Transverse colon (tissue), 4 donors: ENCODE results near the gene NPAS3.

Source experiments
- CTCF ChIP-seq, 5 experiments: fragments of 200-600 bp in 3 of 5; fragments of 450-650 bp in 2 of 5; sonication (generic) in 3 of 5; IDR thresholded peaks; 1 replicate in 2 of 5; 2 replicates in 3 of 5; pipeline ENCODE4 v1.5.1; 2016 to 2017; ENCODE audit warnings: antibody characterized with exemption in 5 of 5, inconsistent platforms in 3 of 5, mild to moderate bottlenecking in 2 of 5, moderate library complexity in 1 of 5
- POLR2A ChIP-seq: fragments of 450-650 bp; IDR thresholded peaks from one replicate; pipeline ENCODE4 v1.6.1; 2016; ENCODE audit warnings: antibody characterized with exemption, mild to moderate bottlenecking, moderate library complexity
- POLR2AphosphoS5 ChIP-seq, 3 donors: sonication (generic); formaldehyde crosslinking; IDR thresholded peaks; one replicate each; pipeline ENCODE4 v1.6.1; 2016; ENCODE audit warnings: antibody characterized with exemption in 3 of 3

DNA sequence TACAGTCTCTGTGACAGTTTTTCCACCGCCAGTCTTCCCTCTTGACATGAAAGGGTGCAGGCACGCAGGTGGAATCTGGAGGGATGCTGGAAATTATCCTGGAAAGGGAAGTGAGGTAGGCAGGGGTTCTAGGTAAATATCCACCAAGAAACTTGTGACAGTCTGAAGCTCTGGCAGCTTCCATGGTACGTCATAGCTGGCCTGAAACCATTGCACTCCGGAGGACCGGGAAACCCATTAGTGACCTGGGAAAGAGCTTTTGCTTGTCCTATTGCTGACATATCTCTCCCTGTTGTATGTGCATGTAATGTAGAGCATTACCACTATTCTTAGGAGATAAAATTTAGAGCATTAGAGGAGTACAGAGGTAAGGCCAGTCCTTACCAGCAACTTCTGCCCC lies 736.2 kb downstream of the NPAS3 start:
- TF ChIP-seq POLR2AphosphoS5 (IDR thresholded peaks at IDR 0.05) (no peak), CTCF (IDR thresholded peaks at IDR 0.05) (no peak), POLR2A (no peak)
